HUDEP-2 (cell line): ENCODE measurements around the gene TMEM134.
A peak's percentile ranks its signal among the peaks of the same experiment; 100 is the strongest.
"Not testable (repeated sequence)": the region's sequence is repeated elsewhere in the genome, so short reads cannot be mapped to it uniquely, and the experiment has no call there.

Experiments
- DNase-seq, 76 experiments: peaks; one replicate each; lab custom pipeline; 2025; ENCODE audit not compliant: unreplicated experiment in 76 of 76; lab: John Stamatoyannopoulos, UW

Gene TMEM134, protein sequence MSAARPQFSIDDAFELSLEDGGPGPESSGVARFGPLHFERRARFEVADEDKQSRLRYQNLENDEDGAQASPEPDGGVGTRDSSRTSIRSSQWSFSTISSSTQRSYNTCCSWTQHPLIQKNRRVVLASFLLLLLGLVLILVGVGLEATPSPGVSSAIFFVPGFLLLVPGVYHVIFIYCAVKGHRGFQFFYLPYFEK

DNA sequence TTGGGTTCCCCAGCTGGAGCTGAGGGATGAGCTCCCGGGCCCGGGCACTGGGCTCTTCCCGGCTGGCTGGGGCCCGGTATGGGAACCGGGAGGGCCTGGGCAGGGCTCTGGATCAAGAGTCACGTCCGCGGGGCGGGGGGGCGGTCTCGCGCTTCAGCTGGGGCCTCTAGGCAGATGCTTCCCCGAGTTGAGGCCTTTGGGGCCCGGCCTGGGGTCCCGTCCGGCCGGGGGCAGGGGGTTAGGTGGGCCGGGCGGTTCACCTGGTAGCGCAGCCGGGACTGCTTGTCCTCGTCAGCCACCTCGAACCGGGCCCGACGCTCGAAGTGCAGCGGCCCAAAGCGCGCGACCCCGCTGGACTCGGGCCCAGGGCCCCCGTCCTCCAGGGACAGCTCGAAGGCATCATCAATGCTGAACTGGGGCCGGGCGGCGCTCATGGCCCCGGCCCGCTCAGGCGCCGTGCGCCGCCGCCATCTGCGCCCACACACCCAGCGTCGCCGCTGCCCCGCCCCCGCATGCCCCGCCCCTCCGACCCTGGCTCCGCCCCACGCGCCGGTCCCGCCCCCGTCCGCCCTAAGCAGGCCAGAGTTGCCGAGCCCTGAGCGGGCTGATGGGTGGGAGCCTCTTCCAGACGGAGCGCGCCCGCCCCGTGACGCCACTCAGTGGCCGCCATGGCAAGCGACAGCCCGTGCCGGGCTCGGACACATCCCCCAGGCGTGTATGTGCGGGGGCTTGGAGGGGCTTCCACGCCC lies at the start of gene TMEM134:
Gene TMEM134, minus strand, starts transcription at position 493 of the 749 bp plus-strand sequence. Its CDS starts 59 bp downstream, at position 434.
- DNase-seq: peak in 73 of 76 experiments; percentile 35 to 93 (median 83)

GRCh38 chr11:67517784-67518552 lies 48.9 kb upstream of the TMEM134 start:
- DNase-seq: no peak

DNA sequence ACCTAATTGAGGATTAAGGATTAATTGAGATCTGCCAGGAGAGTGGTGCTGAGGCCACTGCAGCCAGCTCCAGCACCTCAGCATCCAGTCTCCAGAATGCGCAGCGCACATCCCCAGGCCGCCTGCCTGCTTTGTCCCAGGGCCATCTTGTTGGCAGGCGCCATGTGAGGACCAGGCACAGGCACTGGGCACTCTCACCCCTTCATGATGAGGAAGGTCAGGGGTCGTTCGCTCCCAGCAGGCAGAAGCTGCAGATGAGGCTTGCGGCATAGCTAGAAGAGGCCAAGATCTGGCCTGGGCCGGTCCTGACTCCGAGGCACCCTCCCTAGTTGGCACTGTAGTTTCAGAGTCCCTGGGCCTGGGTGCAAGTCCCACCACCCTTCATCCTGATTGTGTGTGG lies 47.8 kb upstream of the TMEM134 start:
- DNase-seq: no peak

GRCh38 chr11:67514116-67514515 lies 45.1 kb upstream of the TMEM134 start:
- no peak for DNase-seq

DNA sequence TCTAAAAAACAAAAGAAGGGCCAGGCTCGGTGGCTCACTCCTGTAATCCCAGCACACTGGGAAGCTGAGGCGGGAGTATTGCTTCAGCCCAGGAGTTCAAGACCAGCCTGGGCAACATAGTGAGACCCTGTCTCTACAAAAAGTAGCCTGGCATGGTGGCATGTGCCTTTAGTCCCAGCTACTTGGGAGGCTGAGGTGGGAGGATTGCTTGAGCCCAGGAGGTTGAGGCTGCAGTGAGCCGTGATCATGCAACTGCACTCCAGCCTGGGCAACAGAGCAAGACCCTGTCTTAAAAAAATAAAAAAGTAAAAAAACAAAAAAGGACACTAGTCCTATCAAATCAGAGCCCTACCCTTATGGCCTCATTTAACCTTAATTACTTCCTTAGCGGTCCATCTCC lies 42.5 kb upstream of the TMEM134 start:
- DNase-seq: not testable (repeated sequence)

DNA sequence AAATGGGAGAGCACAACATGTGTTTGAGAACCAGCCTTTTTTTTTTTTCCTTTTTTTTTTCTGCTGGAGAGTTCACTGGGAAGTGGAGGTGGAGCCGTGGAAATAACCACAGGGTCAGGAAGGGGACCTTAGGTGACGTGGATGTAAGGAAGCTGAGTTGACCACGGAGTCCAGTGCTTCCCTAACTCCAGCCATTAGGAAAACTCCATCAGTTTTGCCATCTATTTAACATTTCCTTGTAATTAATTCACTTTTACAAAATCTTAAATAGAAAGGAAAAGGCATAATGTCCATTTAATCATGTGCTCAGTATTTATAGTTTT lies 40.9 kb upstream of the TMEM134 start:
- no peak for DNase-seq

- peak; percentile 23 to 97 (median 92) for DNase-seq
Measured at GRCh38 chr11:67508486-67509121, 39.6 kb upstream of the TMEM134 start.

DNA sequence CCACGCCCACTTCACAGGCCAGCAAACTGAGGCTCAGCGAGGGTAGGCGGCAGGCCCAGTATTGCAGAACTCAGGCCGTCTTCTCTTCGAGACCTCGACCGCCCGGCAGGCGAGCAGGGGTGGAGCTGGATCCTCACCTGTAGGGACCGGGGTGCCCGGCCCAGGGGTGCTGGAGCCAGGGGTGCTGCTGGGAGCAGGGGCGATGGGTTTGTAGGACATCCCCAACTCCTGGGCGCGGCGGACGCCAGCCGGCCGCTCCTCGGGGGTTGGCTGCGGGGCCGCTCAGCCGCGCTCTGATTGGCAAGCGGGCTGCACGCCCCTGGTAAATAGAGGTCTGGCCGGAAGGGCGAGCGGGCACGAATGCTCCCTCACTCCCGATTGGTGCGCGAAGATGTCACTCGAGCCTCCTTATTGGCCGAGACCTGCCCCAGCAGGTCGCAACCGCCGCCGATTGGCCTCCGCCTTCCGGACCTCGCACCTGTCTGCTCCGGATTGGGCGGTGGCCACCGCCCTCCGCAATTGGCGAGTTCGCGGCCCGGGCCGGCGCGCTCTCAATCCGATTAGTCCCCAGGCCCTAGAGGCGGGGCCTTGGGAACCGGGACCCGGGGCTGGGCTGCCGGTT lies 38.9 kb upstream of the TMEM134 start, which contains the start of gene CDK2AP2:
Gene CDK2AP2, minus strand, starts transcription at position 299 of the 622 bp plus-strand sequence. Its CDS starts 80 bp downstream, at position 219.
- peak; percentile 60 to 99 (median 98) for DNase-seq

DNA sequence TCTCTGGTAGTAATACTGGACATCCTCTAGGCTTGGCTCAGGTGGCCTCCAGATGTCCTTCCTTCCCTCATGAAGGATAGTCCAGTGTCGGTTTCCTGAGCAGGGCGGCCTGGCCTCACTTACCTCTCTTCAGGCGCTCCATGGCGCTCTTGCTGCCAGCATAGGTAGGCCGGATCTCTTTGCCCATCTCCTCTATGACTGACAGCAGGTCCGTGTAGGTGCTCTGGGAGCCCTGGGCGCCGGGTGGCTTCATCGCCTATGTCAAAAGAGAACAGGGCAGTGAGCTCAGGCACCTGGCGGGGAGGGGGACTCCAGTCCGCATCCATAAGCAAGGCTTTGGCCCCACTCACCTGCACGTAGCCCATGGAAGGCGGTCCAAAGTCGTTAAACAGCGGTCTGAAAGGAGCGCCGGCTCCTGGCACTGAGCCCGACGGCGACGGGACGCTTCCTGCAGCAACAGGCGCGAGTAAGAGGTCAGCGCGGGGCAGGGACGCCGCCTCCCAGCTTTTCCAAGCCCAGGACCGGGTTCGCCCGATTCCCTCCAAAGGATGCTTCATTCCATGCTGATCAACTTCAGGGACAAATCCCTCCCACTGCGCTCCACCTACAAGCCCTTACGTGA lies 38.3 kb upstream of the TMEM134 start:
- peak in 3 of 76 experiments; percentile 37 to 58 (median 40) for DNase-seq

- no peak for DNase-seq
Measured at GRCh38 chr11:67506426-67507051, 37.5 kb upstream of the TMEM134 start.

DNA sequence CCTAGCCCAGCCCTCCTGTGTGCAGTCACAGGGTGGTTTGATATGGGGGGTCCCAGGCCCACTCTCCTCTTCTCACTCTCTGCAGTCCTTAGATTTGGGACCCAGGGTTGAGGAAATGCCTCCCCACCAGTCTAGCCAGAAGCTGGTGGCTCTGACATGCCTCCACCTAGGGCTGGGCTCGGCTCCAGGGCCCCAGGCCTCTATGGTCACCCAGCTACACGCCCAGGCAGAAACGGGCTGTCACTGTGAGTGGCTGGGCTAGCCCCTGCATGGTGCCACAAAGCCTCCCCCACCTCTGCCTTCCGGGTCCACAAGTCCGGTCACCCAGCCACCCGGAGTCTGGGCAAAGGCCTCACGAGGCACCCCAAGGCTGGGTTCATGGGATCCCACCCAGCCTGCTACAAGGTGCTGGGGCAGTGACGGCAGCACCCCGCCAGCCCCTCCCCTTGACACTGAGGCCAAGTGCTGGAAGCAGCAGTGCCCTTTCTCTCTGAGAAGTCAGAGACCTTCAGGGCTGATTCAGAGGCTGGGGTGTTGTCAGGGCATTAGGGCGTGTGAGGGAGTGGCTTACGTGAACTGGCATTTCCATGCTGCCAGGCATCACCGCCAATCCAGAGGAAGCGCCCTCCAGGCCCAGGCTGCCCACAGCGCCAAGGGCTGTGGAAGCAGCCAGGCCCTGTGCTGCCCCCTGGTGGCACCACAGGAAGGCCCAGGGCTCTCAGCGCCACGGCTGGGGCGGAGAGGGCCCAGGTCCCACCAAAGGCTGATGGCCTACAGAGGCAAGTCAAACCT lies 36.8 kb upstream of the TMEM134 start:
- peak in 74 of 76 experiments; percentile 60 to 90 (median 80) for DNase-seq

DNA sequence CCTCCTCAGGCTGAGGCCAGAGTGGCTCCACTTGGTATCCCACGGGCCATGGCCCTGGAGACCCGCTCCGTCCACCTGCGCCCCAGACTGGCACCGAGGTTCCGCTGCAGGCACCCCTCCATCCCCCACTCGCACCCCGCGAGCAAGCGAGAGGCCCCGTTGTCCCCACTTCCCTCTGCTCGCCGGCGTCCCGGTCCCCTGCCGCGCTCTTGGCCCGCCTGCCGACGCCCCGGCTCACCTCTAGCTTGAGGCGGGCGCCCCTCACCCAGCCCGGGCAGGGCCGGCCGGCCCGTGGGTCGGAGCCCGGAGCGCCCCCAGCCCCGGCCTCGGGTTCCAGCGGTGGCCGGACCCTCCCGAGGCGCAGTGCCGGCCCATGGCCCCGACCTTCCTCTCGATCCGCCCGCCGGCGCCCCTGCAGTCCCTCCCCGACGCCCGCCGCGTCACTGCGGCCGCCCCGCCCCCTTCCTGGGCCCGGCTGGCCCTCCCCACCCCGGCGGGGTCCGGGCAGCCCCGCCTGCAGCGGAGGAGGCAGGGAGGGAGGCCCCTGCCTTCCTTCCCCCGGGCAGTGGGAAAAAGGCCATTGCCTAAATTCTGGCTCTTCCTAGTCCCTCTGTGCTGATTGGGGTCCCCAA lies 36.0 kb upstream of the TMEM134 start, which contains the start of gene PITPNM1:
Gene PITPNM1, minus strand, starts transcription at position 414 of the 632 bp plus-strand sequence. CDS start 1,183 bp downstream, outside the sequence.
- peak in 24 of 76 experiments; percentile 4 to 49 (median 26) for DNase-seq

- no peak for DNase-seq
Measured at GRCh38 chr11:67504005-67504949, 35.2 kb upstream of the TMEM134 start.

- DNase-seq: no peak
Measured at GRCh38 chr11:67503119-67504004, 34.3 kb upstream of the TMEM134 start.

GRCh38 chr11:67502328-67502979 lies 33.4 kb upstream of the TMEM134 start:
- no peak for DNase-seq

- DNase-seq: no peak
Measured at GRCh38 chr11:67501854-67502253, 32.8 kb upstream of the TMEM134 start.
